ENCODE measurements around the gene GPSM1. TPM values are rescaled to one million over a fixed set of nuclear protein-coding genes. Genes with fewer than 3 reads are reported as not detected.

GPSM1 gene
- total RNA-seq, 6 experiments from 2014 or later, result 1.3 to 4.8 (median 4.1) TPM

GRCh38 chr9:136331556-136332481, 4.5 kb downstream of the GPSM1 start:
- ATAC-seq, result no peak
- DNase-seq, result no peak
- H3K27ac ChIP-seq, result no peak overlapping the region
- no peaks in the 10 kb centered on the region for H3K36me3 ChIP-seq
- no peak overlapping the region for H3K4me3 ChIP-seq
- no peaks in the 10 kb centered on the region for H3K9me3 ChIP-seq
- H3K27me3 ChIP-seq, result no peaks in the 10 kb centered on the region
- no peak for TF ChIP-seq POLR2A (IDR thresholded peaks at IDR 0.05)
- TF ChIP-seq, protein P1, sequence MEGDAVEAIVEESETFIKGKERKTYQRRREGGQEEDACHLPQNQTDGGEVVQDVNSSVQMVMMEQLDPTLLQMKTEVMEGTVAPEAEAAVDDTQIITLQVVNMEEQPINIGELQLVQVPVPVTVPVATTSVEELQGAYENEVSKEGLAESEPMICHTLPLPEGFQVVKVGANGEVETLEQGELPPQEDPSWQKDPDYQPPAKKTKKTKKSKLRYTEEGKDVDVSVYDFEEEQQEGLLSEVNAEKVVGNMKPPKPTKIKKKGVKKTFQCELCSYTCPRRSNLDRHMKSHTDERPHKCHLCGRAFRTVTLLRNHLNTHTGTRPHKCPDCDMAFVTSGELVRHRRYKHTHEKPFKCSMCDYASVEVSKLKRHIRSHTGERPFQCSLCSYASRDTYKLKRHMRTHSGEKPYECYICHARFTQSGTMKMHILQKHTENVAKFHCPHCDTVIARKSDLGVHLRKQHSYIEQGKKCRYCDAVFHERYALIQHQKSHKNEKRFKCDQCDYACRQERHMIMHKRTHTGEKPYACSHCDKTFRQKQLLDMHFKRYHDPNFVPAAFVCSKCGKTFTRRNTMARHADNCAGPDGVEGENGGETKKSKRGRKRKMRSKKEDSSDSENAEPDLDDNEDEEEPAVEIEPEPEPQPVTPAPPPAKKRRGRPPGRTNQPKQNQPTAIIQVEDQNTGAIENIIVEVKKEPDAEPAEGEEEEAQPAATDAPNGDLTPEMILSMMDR (IDR thresholded peaks at IDR 0.05), result no peak
- no peaks in the 10 kb centered on the region for H3K4me1 ChIP-seq
- intact Hi-C loops (cut with DNase I), result no loop called here
- 78% methylated on average over 7 of the region's 46 CpGs for WGBS (ENCODE audit: insufficient coverage, low coverage, low lambda C conversion rate, missing lambda C conversion rate)

DNA sequence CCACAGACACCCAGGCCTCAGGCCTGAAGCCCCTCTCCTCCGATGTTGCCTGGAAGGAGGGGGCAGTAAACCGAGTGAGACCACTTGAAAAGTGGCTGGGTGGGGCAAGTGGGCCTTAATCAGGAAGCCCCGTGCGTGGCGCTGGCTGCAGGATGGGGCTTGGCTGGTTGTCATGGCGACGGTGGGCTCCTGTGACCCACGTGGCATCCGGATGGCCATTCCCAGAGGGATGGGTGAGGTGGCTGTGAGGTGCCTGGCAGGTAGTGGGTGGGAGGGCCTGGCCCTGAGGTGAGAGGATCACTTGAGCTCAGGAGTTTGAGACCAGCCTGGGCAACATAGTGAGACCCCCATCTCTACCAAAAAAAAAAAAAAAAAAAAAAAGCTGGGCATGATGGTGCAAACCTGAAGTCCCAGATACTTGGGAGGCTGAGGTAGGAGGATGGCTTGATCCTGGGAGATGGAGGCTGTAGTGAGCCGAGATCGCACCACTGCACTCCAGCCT, 5.2 kb downstream of the GPSM1 start:
- Histone ChIP-seq H3K27me3 (no peaks in the 10 kb centered on the region), H3K36me3 (no peaks in the 10 kb centered on the region), H3K9me3 (no peaks in the 10 kb centered on the region), H3K27ac (no peak overlapping the region), H3K4me1 (no peaks in the 10 kb centered on the region), H3K4me3 (no peak overlapping the region)
- intact Hi-C loops (cut with DNase I), result no loop called here
- ATAC-seq (no peak), DNase-seq (no peak)
- no peak for TF ChIP-seq POLR2A (IDR thresholded peaks at IDR 0.05)
- TF ChIP-seq, protein P1 (IDR thresholded peaks at IDR 0.05), result no peak
- 70% methylated on average over 3 of the region's 11 CpGs for WGBS (ENCODE audit: insufficient coverage, low coverage, low lambda C conversion rate, missing lambda C conversion rate)

DNA sequence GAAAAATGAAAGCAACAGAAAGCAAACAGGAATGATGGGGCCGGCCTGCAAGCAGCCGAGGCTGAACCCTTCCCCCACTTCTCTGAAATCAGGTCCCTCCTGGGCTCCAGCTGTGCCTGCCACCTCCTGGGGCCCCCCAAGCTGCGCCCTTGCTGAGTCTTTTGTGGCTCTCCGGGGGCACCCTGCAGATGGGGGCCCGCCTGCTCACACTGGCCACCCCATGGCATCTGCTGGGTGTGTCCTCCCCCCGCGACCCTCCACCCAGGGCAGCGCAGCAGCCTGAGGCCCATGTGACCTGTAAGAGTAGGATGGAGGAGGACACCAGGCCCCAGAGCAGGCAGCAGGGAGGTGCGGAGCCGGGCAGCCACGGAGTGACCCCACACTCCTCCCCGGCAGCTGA, 5.7 kb downstream of the GPSM1 start:
- WGBS (ENCODE audit: insufficient coverage, low coverage, low lambda C conversion rate, missing lambda C conversion rate), result 50% methylated on average over 2 of the region's 12 CpGs
- Histone ChIP-seq H3K4me1 (no peaks in the 10 kb centered on the region), H3K36me3 (no peaks in the 10 kb centered on the region), H3K4me3 (no peak overlapping the region), H3K27me3 (no peaks in the 10 kb centered on the region), H3K9me3 (no peaks in the 10 kb centered on the region), H3K27ac (no peak overlapping the region)
- DNase-seq (no peak), ATAC-seq (no peak)
- intact Hi-C loops (cut with DNase I), result no loop called here
- no peak for TF ChIP-seq POLR2A (IDR thresholded peaks at IDR 0.05)
- TF ChIP-seq, protein P1 (IDR thresholded peaks at IDR 0.05), result no peak

- ATAC-seq (no peak), DNase-seq (no peak)
- H3K36me3 ChIP-seq, result no peaks in the 10 kb centered on the region
- 100% methylated on average over 1 of the region's 17 CpGs for WGBS (ENCODE audit: insufficient coverage, low coverage, low lambda C conversion rate, missing lambda C conversion rate)
- no peaks in the 10 kb centered on the region for H3K9me3 ChIP-seq
- no peaks in the 10 kb centered on the region for H3K4me1 ChIP-seq
- intact Hi-C loops (cut with DNase I), result no loop called here
- H3K27me3 ChIP-seq, result no peaks in the 10 kb centered on the region
- no peak overlapping the region for H3K4me3 ChIP-seq
- TF ChIP-seq POLR2A (IDR thresholded peaks at IDR 0.05), result no peak
- no peak overlapping the region for H3K27ac ChIP-seq
Measured at GRCh38 chr9:136333486-136333885, 6.1 kb downstream of the GPSM1 start.

GRCh38 chr9:136334541-136334940, 7.2 kb downstream of the GPSM1 start:
- H3K9me3 ChIP-seq, result no peaks in the 10 kb centered on the region
- ATAC-seq, result no peak
- H3K36me3 ChIP-seq, result no peaks in the 10 kb centered on the region
- TF ChIP-seq POLR2A (IDR thresholded peaks at IDR 0.05), result no peak
- TF ChIP-seq, protein P1 (IDR thresholded peaks at IDR 0.05), result no peak
- H3K27me3 ChIP-seq, result no peaks in the 10 kb centered on the region
- whole genome bisulfite sequencing (ENCODE audit: insufficient coverage, low coverage, low lambda C conversion rate, missing lambda C conversion rate), result 93% methylated on average over 14 of the region's 21 CpGs
- DNase-seq, result no peak
- H3K4me3 ChIP-seq, result no peak overlapping the region
- H3K4me1 ChIP-seq, result no peaks in the 10 kb centered on the region
- intact Hi-C loops (cut with DNase I), result no loop called here
- H3K27ac ChIP-seq, result no peak overlapping the region
